Gastroesophageal sphincter (tissue), 4 donors: ENCODE measurements around the gene GPR68. TPM values are rescaled to one million over a fixed set of nuclear protein-coding genes. Genes with fewer than 3 reads are reported as not detected.

Experiments used
- ATAC-seq: fragments of 150-250 bp; one replicate; pipeline ENCODE4 v1.9.1; 2016; ENCODE audit warnings: mild to moderate bottlenecking, moderate library complexity
- H3K27ac ChIP-seq, 4 donors: fragments of 200-600 bp; sonication (generic) in 3 of 4; 1 replicate in 3 of 4; 2 replicates in 1 of 4; pipeline ENCODE4 v1.5.1; 2016 to 2019
- H3K27me3 ChIP-seq: fragments of 200-600 bp; sonication (generic); one replicate; pipeline ENCODE4 v1.5.1; 2019
- H3K36me3 ChIP-seq, 2 donors: fragments of 200-600 bp; sonication (generic); one replicate each; pipeline ENCODE4 v1.5.1; 2019; ENCODE audit warnings: control low read depth in 1 of 2
- H3K4me1 ChIP-seq, 3 donors: fragments of 200-600 bp; sonication (generic); 1 replicate in 2 of 3; 2 replicates in 1 of 3; pipeline ENCODE4 v1.5.1; 2016 to 2019; ENCODE audit warnings: control low read depth in 2 of 3
- H3K4me3 ChIP-seq, 2 donors: fragments of 200-600 bp; sonication (generic); one replicate each; pipeline ENCODE4 v1.5.1; 2019; ENCODE audit warnings: mild to moderate bottlenecking in 1 of 2, moderate library complexity in 1 of 2
- H3K9me3 ChIP-seq, 3 donors: fragments of 200-600 bp; sonication (generic); one replicate each; pipeline ENCODE4 v1.5.1; 2017 to 2019; ENCODE audit warnings: control low read depth in 2 of 3
- EP300 ChIP-seq: sonication (generic); formaldehyde crosslinking; IDR thresholded peaks from one replicate; pipeline ENCODE4 v1.6.1; 2017; ENCODE audit warnings: antibody characterized with exemption, mild to moderate bottlenecking
- POLR2A ChIP-seq, 2 donors: fragments of 450-650 bp; IDR thresholded peaks; one replicate each; pipeline ENCODE4 v1.6.1; 2017; ENCODE audit warnings: antibody characterized with exemption in 2 of 2, mild to moderate bottlenecking in 2 of 2, moderate library complexity in 1 of 2
- POLR2AphosphoS5 ChIP-seq: sonication (generic); formaldehyde crosslinking; IDR thresholded peaks from one replicate; pipeline ENCODE4 v1.6.1; 2017; ENCODE audit warnings: antibody characterized with exemption
- WGBS, 2 donors: methylation state at CpG; one replicate each; pipeline ENCODE4 v1.1.5; 2018; ENCODE audit warnings: low coverage in 1 of 2; 5-methylcytosine and 5-hydroxymethylcytosine counted together
- total RNA-seq, 4 donors: library from RNA; depleted of rRNA; stranded (reverse); fragments of >200 nt; gene quantifications; one replicate each; pipeline ENCODE4 v1.1.0, GENCODE V29; 2016
- TF ChIP-seq, protein P1 (sequence below), 4 experiments: fragments of 200-600 bp in 2 of 4; fragments of 450-650 bp in 2 of 4; sonication (generic) in 1 of 4; IDR thresholded peaks; one replicate each; pipeline ENCODE4 v1.5.1; 2017 to 2019; ENCODE audit warnings: antibody characterized with exemption in 4 of 4, mild to moderate bottlenecking in 2 of 4, moderate library complexity in 2 of 4

The GPR68 gene
- total RNA-seq, 4 donors from 2014 or later = 1.8 to 10.3 (median 3.0) TPM

DNA sequence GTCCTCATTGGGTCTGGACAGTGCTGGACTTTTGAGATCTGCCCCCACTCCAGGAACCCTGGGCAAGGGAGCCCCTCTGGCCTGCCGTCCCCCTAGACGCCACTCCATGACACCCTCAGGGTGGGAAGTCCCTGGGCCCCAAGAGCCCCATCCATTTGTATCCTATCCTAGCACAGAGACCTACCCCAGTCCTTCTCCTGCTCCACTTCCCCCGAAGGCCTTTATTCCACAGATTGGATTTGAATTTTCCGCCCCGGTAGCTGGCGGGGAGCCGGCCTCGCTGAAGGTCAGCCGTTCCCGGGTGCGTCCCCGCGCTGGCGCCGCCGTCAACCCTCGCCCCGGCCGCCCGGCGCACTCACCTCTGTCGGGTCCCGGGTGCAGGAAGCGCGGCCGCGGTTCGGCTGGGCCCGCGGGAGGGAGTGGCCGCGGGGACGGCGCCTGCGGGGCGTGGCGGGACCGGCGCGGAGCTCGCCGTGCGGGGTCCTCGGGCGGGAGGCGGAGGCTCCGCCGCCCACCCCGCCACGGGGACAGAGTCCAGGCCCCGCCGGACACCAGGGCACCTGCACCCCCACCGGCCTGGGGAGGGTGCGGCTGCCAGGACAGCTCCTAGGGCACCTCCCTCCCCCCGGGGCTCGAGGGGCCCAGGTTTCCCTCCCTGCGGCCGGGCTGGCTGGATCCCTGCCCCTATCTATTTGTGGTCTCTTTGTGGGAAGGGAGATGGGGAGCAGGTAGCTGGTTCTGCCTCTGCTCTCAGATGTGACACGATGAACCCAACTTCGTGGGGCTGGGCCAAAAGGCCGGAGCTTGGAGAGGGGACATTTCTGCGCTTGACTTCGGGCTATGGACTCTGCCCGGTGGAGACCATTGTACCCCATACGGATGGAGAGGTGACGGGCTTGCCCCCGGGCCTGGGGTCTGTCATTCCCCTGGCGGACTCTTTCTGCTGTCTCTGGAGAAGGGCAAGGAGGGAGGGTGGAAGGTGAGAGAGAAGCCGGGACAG lies 19.9 kb upstream of the GPR68 start:
- ATAC-seq = peak; percentile 61
- Histone ChIP-seq H3K36me3 (no peaks in the 10 kb centered on the region), H3K4me3 (peak overlapping the region; percentile 2 to 55), H3K4me1 (peaks cover 0 to 24% (median 3%) of the 10 kb centered on the region in 3 donors), H3K27ac (peak overlapping the region in 2 of 4 donors; percentile 11 to 58), H3K9me3 (no peaks in the 10 kb centered on the region), H3K27me3 (peaks cover 9% of the 10 kb centered on the region)
- WGBS, 2 donors = 0 to 70% methylated on average over 1 to 2 of the region's 69 CpGs
- TF ChIP-seq EP300 (no peak), POLR2A (IDR thresholded peaks at IDR 0.05) (no peak), POLR2AphosphoS5 (no peak)
- TF ChIP-seq, protein P1, sequence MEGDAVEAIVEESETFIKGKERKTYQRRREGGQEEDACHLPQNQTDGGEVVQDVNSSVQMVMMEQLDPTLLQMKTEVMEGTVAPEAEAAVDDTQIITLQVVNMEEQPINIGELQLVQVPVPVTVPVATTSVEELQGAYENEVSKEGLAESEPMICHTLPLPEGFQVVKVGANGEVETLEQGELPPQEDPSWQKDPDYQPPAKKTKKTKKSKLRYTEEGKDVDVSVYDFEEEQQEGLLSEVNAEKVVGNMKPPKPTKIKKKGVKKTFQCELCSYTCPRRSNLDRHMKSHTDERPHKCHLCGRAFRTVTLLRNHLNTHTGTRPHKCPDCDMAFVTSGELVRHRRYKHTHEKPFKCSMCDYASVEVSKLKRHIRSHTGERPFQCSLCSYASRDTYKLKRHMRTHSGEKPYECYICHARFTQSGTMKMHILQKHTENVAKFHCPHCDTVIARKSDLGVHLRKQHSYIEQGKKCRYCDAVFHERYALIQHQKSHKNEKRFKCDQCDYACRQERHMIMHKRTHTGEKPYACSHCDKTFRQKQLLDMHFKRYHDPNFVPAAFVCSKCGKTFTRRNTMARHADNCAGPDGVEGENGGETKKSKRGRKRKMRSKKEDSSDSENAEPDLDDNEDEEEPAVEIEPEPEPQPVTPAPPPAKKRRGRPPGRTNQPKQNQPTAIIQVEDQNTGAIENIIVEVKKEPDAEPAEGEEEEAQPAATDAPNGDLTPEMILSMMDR (IDR thresholded peaks at IDR 0.05) = no peak

DNA sequence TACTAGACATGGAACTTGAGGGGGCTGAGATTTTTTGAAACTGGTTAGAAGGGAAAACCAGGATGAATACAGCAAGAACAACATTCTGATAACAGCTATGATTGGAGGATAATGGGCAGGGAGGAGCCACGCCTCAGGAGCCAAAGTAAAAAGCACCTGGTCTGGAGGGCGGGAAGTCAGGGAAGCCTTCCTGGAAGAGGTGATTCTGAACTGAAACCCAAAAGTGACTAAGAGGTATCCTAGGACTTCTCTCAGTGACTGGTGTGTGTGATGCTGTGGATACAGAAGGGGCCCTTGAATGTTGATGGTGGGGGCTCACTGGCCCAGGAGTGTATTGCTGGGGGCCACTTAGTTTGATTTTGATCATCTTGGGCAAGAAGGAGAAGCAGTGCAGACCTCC lies 18.8 kb upstream of the GPR68 start:
- Histone ChIP-seq H3K27ac (no peak overlapping the region), H3K27me3 (peaks cover 9% of the 10 kb centered on the region), H3K9me3 (no peaks in the 10 kb centered on the region), H3K4me1 (peaks cover 0 to 19% (median 3%) of the 10 kb centered on the region in 3 donors), H3K4me3 (no peak overlapping the region), H3K36me3 (no peaks in the 10 kb centered on the region)
- no peak for TF ChIP-seq POLR2AphosphoS5
- no peak for TF ChIP-seq EP300
- TF ChIP-seq POLR2A (IDR thresholded peaks at IDR 0.05) = no peak
- TF ChIP-seq, protein P1 (IDR thresholded peaks at IDR 0.05) = no peak
- WGBS, 2 donors = 89% methylated on average over 2 of the region's 2 CpGs; no CpG with 5 or more reads in 1 of the 2 donors
- no peak for ATAC-seq

DNA sequence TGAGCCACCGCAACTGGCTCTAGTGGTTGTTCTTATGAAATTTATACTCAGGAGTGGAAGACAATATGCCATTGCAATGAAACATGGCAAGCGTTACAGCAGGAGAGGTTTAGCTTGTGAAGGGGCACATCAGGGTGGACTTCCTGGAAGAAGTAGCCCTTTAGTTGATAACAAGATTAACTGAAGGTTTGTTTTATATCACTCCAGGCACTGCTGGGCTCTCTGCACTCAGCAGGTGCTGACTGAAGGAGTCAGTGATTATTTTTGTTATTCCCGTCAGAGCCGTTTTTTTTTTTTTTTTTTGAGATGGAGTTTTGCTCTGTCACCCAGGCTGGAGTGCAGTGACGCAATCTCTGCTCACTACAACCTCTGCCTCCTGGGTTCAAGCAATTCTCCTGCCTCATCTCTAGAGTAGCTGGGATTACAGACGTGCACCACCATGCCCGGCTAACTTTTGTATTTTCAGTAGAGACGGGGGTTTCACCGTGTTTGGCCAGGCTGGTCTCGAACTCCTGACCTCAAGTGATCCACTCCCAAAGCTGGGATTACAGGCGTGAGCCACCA lies 17.6 kb upstream of the GPR68 start:
- TF ChIP-seq POLR2A (IDR thresholded peaks at IDR 0.05) = no peak
- TF ChIP-seq POLR2AphosphoS5 = no peak
- no peak for TF ChIP-seq EP300
- TF ChIP-seq, protein P1 (IDR thresholded peaks at IDR 0.05) = no peak
- peaks cover 9% of the 10 kb centered on the region for H3K27me3 ChIP-seq
- no peak overlapping the region for H3K27ac ChIP-seq
- H3K4me1 ChIP-seq = peaks cover 0 to 27% (median 9%) of the 10 kb centered on the region in 3 donors
- H3K36me3 ChIP-seq = no peaks in the 10 kb centered on the region
- ATAC-seq = no peak
- H3K9me3 ChIP-seq = no peaks in the 10 kb centered on the region
- H3K4me3 ChIP-seq = no peak overlapping the region
- WGBS, 2 donors = 88 to 89% methylated on average over 7 to 11 of the region's 11 CpGs

DNA sequence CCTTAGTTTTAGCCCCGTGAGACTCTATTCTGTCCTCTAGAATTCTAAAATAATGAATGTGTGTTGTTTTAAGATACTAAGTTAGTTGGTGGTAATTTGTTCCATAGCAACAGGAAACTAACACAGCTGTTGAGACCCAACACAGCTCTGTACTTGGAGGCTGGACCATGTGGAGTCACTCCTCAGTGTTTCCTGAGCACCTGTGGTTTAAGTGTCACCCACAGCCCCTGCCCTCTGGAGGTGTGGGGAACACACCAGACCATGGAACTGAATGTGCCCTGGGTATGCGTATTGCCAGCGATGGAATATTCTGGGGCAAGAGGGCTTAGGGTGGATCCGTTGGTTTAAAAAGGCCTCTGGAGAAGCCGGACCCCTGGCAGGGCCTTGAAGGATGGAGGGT lies 16.6 kb upstream of the GPR68 start:
- peaks cover 0 to 37% (median 18%) of the 10 kb centered on the region in 3 donors for H3K4me1 ChIP-seq
- H3K4me3 ChIP-seq = no peak overlapping the region
- H3K36me3 ChIP-seq = no peaks in the 10 kb centered on the region
- 90% methylated on average over 3 of the region's 5 CpGs; no CpG with 5 or more reads in 1 of the 2 donors for WGBS, 2 donors
- TF ChIP-seq POLR2AphosphoS5 (no peak), EP300 (no peak), POLR2A (IDR thresholded peaks at IDR 0.05) (no peak)
- TF ChIP-seq, protein P1 (IDR thresholded peaks at IDR 0.05) = no peak
- H3K27me3 ChIP-seq = peaks cover 9% of the 10 kb centered on the region
- no peak for ATAC-seq
- H3K9me3 ChIP-seq = no peaks in the 10 kb centered on the region
- H3K27ac ChIP-seq = no peak overlapping the region
